Smooth muscle cell (in vitro differentiated cells): Measurements from ENCODE around the gene WDR7. TPM values are rescaled to one million over a fixed set of nuclear protein-coding genes. Genes with fewer than 3 reads are reported as not detected.

Source experiments
- DNase-seq: peaks from one replicate; lab custom pipeline; 2025; ENCODE audit not compliant: unreplicated experiment; lab: John Stamatoyannopoulos, UW
- H2AFZ ChIP-seq: fragments of 200-600 bp; sonication (generic); 2 replicates; pipeline ENCODE4 v1.6.0; 2016; ENCODE audit warnings: antibody characterized with exemption, low read depth, mild to moderate bottlenecking
- H3F3A ChIP-seq: fragments of 200-600 bp; sonication (generic); 2 replicates; pipeline ENCODE4 v1.6.0; 2017; ENCODE audit warnings: antibody characterized with exemption, low read depth
- H3K27ac ChIP-seq: fragments of 200-600 bp; sonication (generic); 2 replicates; pipeline ENCODE4 v1.5.1; 2016; ENCODE audit warnings: low read depth, mild to moderate bottlenecking
- H3K27me3 ChIP-seq: fragments of 200-600 bp; sonication (generic); 2 replicates; pipeline ENCODE4 v1.6.1; 2016; ENCODE audit warnings: low read depth, mild to moderate bottlenecking
- H3K36me3 ChIP-seq: fragments of 200-600 bp; sonication (generic); 2 replicates; pipeline ENCODE4 v1.5.1; 2016; ENCODE audit warnings: low read depth
- H3K4me1 ChIP-seq: fragments of 200-600 bp; sonication (generic); 2 replicates; pipeline ENCODE4 v1.5.1; 2016; ENCODE audit warnings: low read depth
- H3K4me2 ChIP-seq: fragments of 200-600 bp; sonication (generic); 2 replicates; pipeline ENCODE4 v1.6.0; 2016; ENCODE audit warnings: mild to moderate bottlenecking
- H3K4me3 ChIP-seq: fragments of 200-600 bp; sonication (generic); 2 replicates; pipeline ENCODE4 v1.5.1; 2016; ENCODE audit warnings: mild to moderate bottlenecking
- H3K79me2 ChIP-seq: fragments of 200-600 bp; sonication (generic); 2 replicates; pipeline ENCODE4 v1.6.0; 2016; ENCODE audit warnings: low read depth, mild to moderate bottlenecking
- H3K9ac ChIP-seq: fragments of 200-600 bp; sonication (generic); 2 replicates; pipeline ENCODE4 v1.6.0; 2016; ENCODE audit warnings: low read depth
- H3K9me3 ChIP-seq: fragments of 200-600 bp; sonication (generic); replicated peaks from 2 replicates; pipeline ENCODE4 v1.5.1; 2016; ENCODE audit warnings: low read depth
- H4K20me1 ChIP-seq: fragments of 200-600 bp; sonication (generic); 2 replicates; pipeline ENCODE4 v1.6.0; 2016; ENCODE audit warnings: low read depth
- WGBS: methylation state at CpG from one replicate; pipeline ENCODE4 v1.1.7; 2016; ENCODE audit warnings: low lambda C conversion rate; 5-methylcytosine and 5-hydroxymethylcytosine counted together
- polyA plus RNA-seq: library from polyadenylated mRNA; unstranded; fragments of >200 nt; fragmentation: Nextera tagmentation; extraction: Ambion mirVana; gene quantifications from 2 replicates; pipeline ENCODE4 v1.2.1, GENCODE V29; 2016
- total RNA-seq: library from RNA; depleted of rRNA; stranded (reverse); fragments of >200 nt; gene quantifications from 2 replicates; pipeline ENCODE4 v1.2.3, GENCODE V29; 2014
- TF ChIP-seq, protein P1 (sequence below): fragments of 200-600 bp; sonication (generic); IDR thresholded peaks from 2 replicates; pipeline ENCODE4 v1.5.1; 2017; ENCODE audit warnings: borderline replicate concordance, mild to moderate bottlenecking, antibody characterized with exemption; ENCODE audit not compliant: insufficient read depth, poor library complexity, severe bottlenecking

The WDR7 gene
- total and polyA plus RNA-seq, 2 experiments from 2014 or later, result 5.3 to 9.2 TPM

DNA sequence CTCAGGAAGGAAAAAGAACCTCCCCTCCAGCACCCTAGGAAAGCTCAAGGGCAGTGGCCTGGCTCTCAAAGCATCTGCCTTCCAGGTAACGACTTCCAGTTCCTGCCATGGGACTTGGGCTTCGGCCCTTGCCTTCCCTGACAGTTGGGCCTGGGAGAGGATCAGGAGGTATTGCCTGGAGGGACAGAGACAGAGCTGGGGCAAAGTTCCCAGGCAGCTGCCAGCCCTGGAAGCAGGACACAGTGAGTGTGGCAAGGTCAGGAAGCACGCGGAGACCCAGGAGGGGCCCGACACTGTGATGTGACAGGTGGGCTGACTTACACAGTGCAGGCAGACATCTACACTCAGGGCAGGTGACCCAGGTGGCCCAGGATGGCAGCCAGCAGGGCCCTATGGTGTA lies 408.2 kb downstream of the WDR7 start:
- Histone ChIP-seq H3K79me2 (no peaks in the 10 kb centered on the region), H3K27me3 (no peaks in the 10 kb centered on the region), H3K36me3 (no peaks in the 10 kb centered on the region), H2AFZ (no peak overlapping the region), H3F3A (no peaks in the 10 kb centered on the region), H3K4me2 (no peak overlapping the region), H3K4me3 (no peak overlapping the region), H4K20me1 (no peaks in the 10 kb centered on the region), H3K9me3 (no peaks in the 10 kb centered on the region), H3K9ac (no peak overlapping the region), H3K4me1 (peaks cover 18% of the 10 kb centered on the region), H3K27ac (no peak overlapping the region)
- DNase-seq, result no peak
- WGBS, result 95% methylated on average over 5 of the region's 5 CpGs
- TF ChIP-seq, protein P1, sequence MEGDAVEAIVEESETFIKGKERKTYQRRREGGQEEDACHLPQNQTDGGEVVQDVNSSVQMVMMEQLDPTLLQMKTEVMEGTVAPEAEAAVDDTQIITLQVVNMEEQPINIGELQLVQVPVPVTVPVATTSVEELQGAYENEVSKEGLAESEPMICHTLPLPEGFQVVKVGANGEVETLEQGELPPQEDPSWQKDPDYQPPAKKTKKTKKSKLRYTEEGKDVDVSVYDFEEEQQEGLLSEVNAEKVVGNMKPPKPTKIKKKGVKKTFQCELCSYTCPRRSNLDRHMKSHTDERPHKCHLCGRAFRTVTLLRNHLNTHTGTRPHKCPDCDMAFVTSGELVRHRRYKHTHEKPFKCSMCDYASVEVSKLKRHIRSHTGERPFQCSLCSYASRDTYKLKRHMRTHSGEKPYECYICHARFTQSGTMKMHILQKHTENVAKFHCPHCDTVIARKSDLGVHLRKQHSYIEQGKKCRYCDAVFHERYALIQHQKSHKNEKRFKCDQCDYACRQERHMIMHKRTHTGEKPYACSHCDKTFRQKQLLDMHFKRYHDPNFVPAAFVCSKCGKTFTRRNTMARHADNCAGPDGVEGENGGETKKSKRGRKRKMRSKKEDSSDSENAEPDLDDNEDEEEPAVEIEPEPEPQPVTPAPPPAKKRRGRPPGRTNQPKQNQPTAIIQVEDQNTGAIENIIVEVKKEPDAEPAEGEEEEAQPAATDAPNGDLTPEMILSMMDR, result no peak

DNA sequence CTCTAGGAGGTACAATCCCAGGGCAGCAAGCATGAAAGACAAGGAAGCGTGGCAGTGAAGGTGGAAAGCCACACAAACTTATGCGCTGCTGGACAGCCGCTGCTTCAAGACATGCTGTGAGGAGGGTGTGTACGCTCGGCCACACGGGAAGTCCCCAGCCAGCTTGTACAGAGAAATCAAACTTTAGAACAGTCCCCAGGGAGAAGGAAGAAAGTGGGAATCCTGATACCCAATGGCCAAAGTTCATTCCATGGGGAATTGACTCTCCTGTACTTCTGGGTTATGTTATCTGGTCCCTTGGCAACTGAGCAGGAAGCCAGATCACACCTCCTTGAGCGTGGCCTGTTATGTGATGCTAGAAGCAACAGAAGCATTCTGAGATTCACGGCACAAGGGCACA lies 409.7 kb downstream of the WDR7 start:
- Histone ChIP-seq H3K9me3 (no peaks in the 10 kb centered on the region), H3K27ac (no peak overlapping the region), H2AFZ (no peak overlapping the region), H4K20me1 (no peaks in the 10 kb centered on the region), H3K27me3 (no peaks in the 10 kb centered on the region), H3K79me2 (no peaks in the 10 kb centered on the region), H3F3A (no peaks in the 10 kb centered on the region), H3K9ac (no peak overlapping the region), H3K4me3 (no peak overlapping the region), H3K4me1 (peaks cover 19% of the 10 kb centered on the region), H3K36me3 (no peaks in the 10 kb centered on the region), H3K4me2 (no peak overlapping the region)
- 95% methylated on average over 8 of the region's 8 CpGs for WGBS
- TF ChIP-seq, protein P1, result no peak
- no peak for DNase-seq

DNA sequence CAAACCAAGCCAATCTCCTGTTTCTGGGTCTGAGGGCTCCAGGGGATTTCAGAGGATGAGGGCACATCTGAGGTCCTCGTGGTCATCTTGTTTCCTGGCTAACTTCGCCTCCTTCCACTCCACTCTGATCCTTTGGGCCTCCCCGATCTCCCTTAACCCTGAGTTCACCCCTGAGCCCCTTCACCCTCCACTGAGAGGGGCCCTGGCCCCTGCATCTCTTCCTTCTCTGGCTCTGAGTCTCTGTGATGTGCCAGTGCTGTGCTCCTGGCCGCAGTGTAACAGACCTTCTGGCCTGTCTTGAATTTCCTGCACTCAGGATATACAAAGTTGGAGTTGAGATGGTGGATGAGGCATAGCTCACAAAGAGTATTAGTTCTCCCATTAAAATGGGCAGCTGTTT lies 411.0 kb downstream of the WDR7 start:
- TF ChIP-seq, protein P1, result no peak
- no peaks in the 10 kb centered on the region for H3F3A ChIP-seq
- no peaks in the 10 kb centered on the region for H3K36me3 ChIP-seq
- peaks cover 19% of the 10 kb centered on the region for H3K4me1 ChIP-seq
- WGBS, result 96% methylated on average over 4 of the region's 4 CpGs
- no peak overlapping the region for H2AFZ ChIP-seq
- H4K20me1 ChIP-seq, result no peaks in the 10 kb centered on the region
- H3K9ac ChIP-seq, result no peak overlapping the region
- H3K9me3 ChIP-seq, result no peaks in the 10 kb centered on the region
- no peak overlapping the region for H3K4me2 ChIP-seq
- no peak for DNase-seq
- no peak overlapping the region for H3K4me3 ChIP-seq
- no peaks in the 10 kb centered on the region for H3K27me3 ChIP-seq
- H3K79me2 ChIP-seq, result no peaks in the 10 kb centered on the region
- H3K27ac ChIP-seq, result no peak overlapping the region

DNA sequence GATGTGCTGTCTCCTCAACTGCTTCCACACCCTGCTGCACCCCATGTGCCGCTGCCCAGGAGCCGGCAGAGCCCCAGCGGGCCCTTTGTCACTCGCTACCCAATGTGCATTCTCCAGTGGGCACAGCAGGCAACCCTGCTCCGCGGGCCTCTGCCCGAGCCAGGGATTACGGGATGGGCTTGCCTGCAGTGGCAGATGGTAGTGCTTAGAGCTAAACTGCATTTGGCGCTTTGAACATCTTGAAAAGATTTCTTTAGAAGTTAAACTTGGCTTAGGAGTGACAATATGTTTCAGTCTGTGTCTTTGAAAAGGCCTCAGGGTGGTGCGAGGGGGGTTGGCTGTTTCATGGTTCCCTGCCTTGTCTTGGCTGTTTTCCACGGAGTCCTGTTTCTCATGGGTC lies 411.7 kb downstream of the WDR7 start:
- Histone ChIP-seq H3F3A (no peaks in the 10 kb centered on the region), H3K9me3 (no peaks in the 10 kb centered on the region), H3K9ac (no peak overlapping the region), H3K4me1 (peaks cover 19% of the 10 kb centered on the region), H3K27ac (no peak overlapping the region), H3K79me2 (no peaks in the 10 kb centered on the region), H4K20me1 (no peaks in the 10 kb centered on the region), H3K4me3 (no peak overlapping the region), H2AFZ (no peak overlapping the region), H3K4me2 (no peak overlapping the region), H3K36me3 (no peaks in the 10 kb centered on the region), H3K27me3 (no peaks in the 10 kb centered on the region)
- no peak for DNase-seq
- 96% methylated on average over 11 of the region's 11 CpGs for WGBS
- TF ChIP-seq, protein P1, result no peak
